ENCODE data around the gene CCNDBP1. TPM values are rescaled to one million over a fixed set of nuclear protein-coding genes. Genes with fewer than 3 reads are reported as not detected.

Gene CCNDBP1
- total and polyA plus RNA-seq, 2 of the 8 experiments (the other 6 are each of a cell fraction or from before 2014, with no cell fraction given), result 23.4 to 29.0 TPM

- no peak overlapping the region for H2AFZ ChIP-seq (ENCODE audit: low read length)
- no peak overlapping the region for H2BK15ac ChIP-seq (ENCODE audit: low read length)
- H3K23me2 ChIP-seq (ENCODE audit: low read depth, low read length), result no peaks in the 10 kb centered on the region
- H3K18ac ChIP-seq (ENCODE audit: extremely low read depth, low read length), result no peak overlapping the region
- no peak overlapping the region for H3K14ac ChIP-seq (ENCODE audit: insufficient read length)
- no peak overlapping the region for H4K91ac ChIP-seq (replicated peaks; ENCODE audit: insufficient read length, low read length)
- H2BK5ac ChIP-seq (ENCODE audit: low read depth, low read length), result no peak overlapping the region
- ChIA-PET POLR2A (ENCODE audit: partially characterized antibody) (no interaction called here), CTCF (ENCODE audit: partially characterized antibody) (interaction anchor here (0.7 to 7.5 kb wide), 6 partner anchors 10 to 124 kb away, joined by 3 to 58 read pairs (median 6); no protein-coding TSS in a partner anchor)
- no peak overlapping the region for H3K23ac ChIP-seq (ENCODE audit: insufficient read length)
- H3K9ac ChIP-seq (replicated peaks in 1 of 4; ENCODE audit: extremely low read depth in 1 of 4, low read depth in 3 of 4, low read length in 3 of 4), result no peak overlapping the region
- no peak overlapping the region for H2BK20ac ChIP-seq (ENCODE audit: low read length)
- no peak overlapping the region for H4K8ac ChIP-seq (ENCODE audit: extremely low read depth, insufficient read depth, low read length)
- no peak overlapping the region for H2BK12ac ChIP-seq (ENCODE audit: low read depth, low read length)
- H3K79me1 ChIP-seq (ENCODE audit: low read depth, low read length), result no peaks in the 10 kb centered on the region
- DNase-seq (ENCODE audit: low read depth in 1 of 2, low spot score in 2 of 2) (no peak), FAIRE-seq (no peak)
- H3K27me3 ChIP-seq (replicated peaks in 1 of 4; ENCODE audit: control insufficient read depth in 3 of 4, extremely low read depth in 1 of 4, insufficient read depth in 3 of 4, low read length in 3 of 4), result no peaks in the 10 kb centered on the region
- no peak overlapping the region for H2BK120ac ChIP-seq (replicated peaks; ENCODE audit: low read depth, low read length)
- WGBS, 2 experiments (ENCODE audit: extremely low coverage in 1 of 2, insufficient coverage in 1 of 2, insufficient read length in 1 of 2, insufficient replicate concordance in 2 of 2, low coverage in 1 of 2, low lambda C conversion rate in 2 of 2, missing lambda C conversion rate in 1 of 2), result 88% methylated on average over 2 of the region's 2 CpGs; no CpG with 5 or more reads in 1 of the 2 experiments
- peaks cover 0 to 26% (median 3%) of the 10 kb centered on the region in 4 experiments; a peak in 5 of 8 replicates for H3K36me3 ChIP-seq (ENCODE audit: control insufficient read depth in 2 of 4, insufficient read depth in 4 of 4, low read length in 3 of 4)
- H3K4ac ChIP-seq (replicated peaks; ENCODE audit: insufficient read length, low read depth, low read length), result no peak overlapping the region
- peaks cover 0 to 6% of the 10 kb centered on the region in 2 experiments; a peak in 1 of 4 replicates for H3K9me3 ChIP-seq (ENCODE audit: insufficient read depth in 2 of 2, low read depth in 1 of 2, low read length in 1 of 2)
- no peak overlapping the region for H3K4me3 ChIP-seq (ENCODE audit: extremely low read depth in 1 of 4, insufficient read depth in 2 of 4, low read depth in 3 of 4, low read length in 4 of 4)
- no peak overlapping the region for H3K27ac ChIP-seq (ENCODE audit: low read depth, low read length)
- H4K5ac ChIP-seq (ENCODE audit: insufficient read length, low read depth, low read length), result no peak overlapping the region
- TF ChIP-seq SP2 (IDR thresholded peaks at IDR 0.05; ENCODE audit: low read length) (no peak), KDM4A (IDR thresholded peaks at IDR 0.05; ENCODE audit: low read depth, low read length, severe bottlenecking) (no peak), TCF12 (IDR thresholded peaks at IDR 0.05; ENCODE audit: low read depth, low read length) (no peak), JUND (IDR thresholded peaks at IDR 0.05; ENCODE audit: low read length) (no peak), BACH1 (IDR thresholded peaks at IDR 0.05; ENCODE audit: low read length) (no peak), TAF7 (optimal IDR thresholded peaks at IDR 0.05; ENCODE audit: borderline replicate concordance, low read depth, low read length) (no peak), YY1 (IDR thresholded peaks at IDR 0.05; ENCODE audit: low read depth, low read length) (no peak), TAF1 (IDR thresholded peaks at IDR 0.05; ENCODE audit: low read depth, low read length) (no peak), RNF2 (IDR thresholded peaks at IDR 0.05; ENCODE audit: borderline replicate concordance, low read depth, low read length, missing control alignments, poor library complexity, severe bottlenecking) (no peak), CREB1 (IDR thresholded peaks at IDR 0.05) (no peak), SIN3A (conservative IDR thresholded peaks at IDR 0.05 in 1 of 2, IDR thresholded peaks at IDR 0.05 in 1 of 2; ENCODE audit: low read depth in 1 of 2, low read length in 2 of 2) (no peak)
- no peak overlapping the region for H3K4me2 ChIP-seq (ENCODE audit: insufficient read depth in 1 of 2, low read depth in 2 of 2, low read length in 2 of 2)
- no peaks in the 10 kb centered on the region for H3K79me2 ChIP-seq (ENCODE audit: control insufficient read depth in 1 of 2, insufficient read depth in 2 of 2, low read length in 2 of 2)
- H4K20me1 ChIP-seq (replicated peaks in 1 of 2; ENCODE audit: control insufficient read depth in 1 of 2, insufficient read depth in 2 of 2, low read length in 2 of 2), result no peaks in the 10 kb centered on the region
- no peak overlapping the region for H2AK5ac ChIP-seq (ENCODE audit: low read depth, low read length)
- no peaks in the 10 kb centered on the region for H3K4me1 ChIP-seq (replicated peaks in 1 of 4; ENCODE audit: control insufficient read depth in 3 of 4, insufficient read depth in 4 of 4, low read length in 3 of 4)
- H3K56ac ChIP-seq (replicated peaks; ENCODE audit: insufficient read length, low read depth, low read length), result no peak overlapping the region
Observed at GRCh38 chr15:43194795-43195194, 9.6 kb downstream of the CCNDBP1 start.

Data from H1 (cell line).